Neural progenitor cell (in vitro differentiated cells): ENCODE measurements around the gene C9orf72.

Experiments
- CTCF ChIP-seq: fragments of 200-600 bp; sonication (generic); IDR thresholded peaks from 2 replicates; pipeline ENCODE4 v1.5.1; 2017; ENCODE audit warnings: antibody characterized with exemption, mild to moderate bottlenecking
- EZH2 ChIP-seq: fragments of 200-600 bp; sonication (generic); IDR thresholded peaks from 2 replicates; pipeline ENCODE4 v1.6.1; 2017; ENCODE audit warnings: antibody characterized with exemption, mild to moderate bottlenecking, moderate library complexity
- EZH2phosphoT487 ChIP-seq: fragments of 200-600 bp; sonication (generic); IDR thresholded peaks from 2 replicates; pipeline ENCODE4 v1.6.1; 2017; ENCODE audit warnings: antibody characterized with exemption

DNA sequence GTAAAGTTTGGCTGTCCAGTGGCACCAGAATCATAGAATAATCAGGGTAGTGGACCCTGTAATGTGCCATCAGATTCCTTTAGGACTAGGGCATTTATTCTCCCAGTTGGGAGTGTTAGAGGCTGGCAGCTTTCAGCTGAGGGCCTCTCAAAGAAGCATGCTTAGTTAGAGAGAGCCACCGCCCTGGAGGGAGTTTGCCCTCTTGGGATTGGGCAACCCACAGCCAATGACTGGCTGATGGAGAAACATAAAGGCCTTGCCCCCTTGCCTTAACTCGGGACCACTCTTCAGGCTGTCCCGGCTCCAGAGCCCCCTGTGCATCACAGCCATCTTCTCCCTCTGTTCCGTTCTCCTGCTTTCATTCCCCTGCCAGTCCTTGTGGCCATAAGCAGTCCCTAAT is 69.7 kb downstream of the C9orf72 start:
- TF ChIP-seq CTCF (no peak), EZH2 (no peak), EZH2phosphoT487 (no peak)
